ENCODE data around the gene FGF14. TPM values are rescaled to one million over a fixed set of nuclear protein-coding genes. Genes with fewer than 3 reads are reported as not detected.
"Not testable (repeated sequence)": the region's sequence is repeated elsewhere in the genome, so short reads cannot be mapped to it uniquely, and the experiment has no call there.

FGF14 gene
- total RNA-seq, 2 donors from 2014 or later = not detected

DNA sequence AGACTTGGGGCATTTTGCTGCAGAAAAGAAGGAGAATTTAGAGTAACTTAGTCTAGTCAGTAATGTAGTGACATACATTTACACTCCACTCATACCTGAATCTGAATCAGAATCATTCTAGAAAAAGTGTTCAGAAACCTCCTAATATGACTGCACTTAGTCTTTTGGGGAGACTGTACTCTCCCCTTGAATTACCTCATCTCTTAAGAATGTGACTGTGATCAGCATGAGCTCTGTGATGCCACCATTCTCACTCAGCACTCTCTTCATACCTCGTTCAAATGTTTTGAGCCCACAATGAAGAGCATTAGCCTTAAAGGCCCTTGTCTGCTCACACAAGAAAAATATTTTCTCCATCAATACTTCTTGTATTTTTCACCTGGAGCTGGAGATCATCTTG lies 229.4 kb downstream of the FGF14 start:
- ATAC-seq (no peak), DNase-seq (ENCODE audit: low spot score) (no peak)
- no peaks in the 10 kb centered on the region for H3K4me1 Mint-ChIP-seq (ENCODE audit: low read depth in 2 of 2)
- H3K4me3 Mint-ChIP-seq = no peak overlapping the region
- peaks cover 3% of the 10 kb centered on the region for H3K9me3 Mint-ChIP-seq
- no peaks in the 10 kb centered on the region for H3K27me3 Mint-ChIP-seq
- H3K27ac Mint-ChIP-seq = no peak overlapping the region
- H3K36me3 Mint-ChIP-seq = no peaks in the 10 kb centered on the region

DNA sequence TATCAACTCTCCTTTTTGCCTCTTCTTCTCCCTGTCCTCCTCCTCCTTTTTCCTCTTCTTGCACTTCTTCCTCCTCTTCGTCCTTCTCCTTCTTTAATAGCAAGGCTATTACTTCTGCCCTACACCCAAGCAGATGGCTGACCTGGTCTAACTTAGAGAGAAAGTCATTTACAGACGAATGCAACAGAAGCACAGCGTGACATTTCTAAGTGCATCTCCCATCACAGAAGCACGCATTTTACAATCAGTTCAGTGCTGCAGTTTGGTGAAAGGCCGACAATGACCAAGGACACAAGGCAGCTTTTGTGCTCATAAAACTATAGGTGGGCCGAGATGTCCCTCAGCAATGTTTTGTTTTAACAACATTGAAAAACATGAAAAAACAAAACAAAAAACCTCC lies 231.5 kb downstream of the FGF14 start:
- Mint-ChIP-seq H3K36me3 (no peaks in the 10 kb centered on the region), H3K9me3 (peaks cover 3% of the 10 kb centered on the region), H3K4me1 (ENCODE audit: low read depth in 2 of 2) (no peaks in the 10 kb centered on the region), H3K27me3 (no peaks in the 10 kb centered on the region), H3K4me3 (no peak overlapping the region), H3K27ac (no peak overlapping the region)
- DNase-seq (ENCODE audit: low spot score) (no peak), ATAC-seq (no peak)

DNA sequence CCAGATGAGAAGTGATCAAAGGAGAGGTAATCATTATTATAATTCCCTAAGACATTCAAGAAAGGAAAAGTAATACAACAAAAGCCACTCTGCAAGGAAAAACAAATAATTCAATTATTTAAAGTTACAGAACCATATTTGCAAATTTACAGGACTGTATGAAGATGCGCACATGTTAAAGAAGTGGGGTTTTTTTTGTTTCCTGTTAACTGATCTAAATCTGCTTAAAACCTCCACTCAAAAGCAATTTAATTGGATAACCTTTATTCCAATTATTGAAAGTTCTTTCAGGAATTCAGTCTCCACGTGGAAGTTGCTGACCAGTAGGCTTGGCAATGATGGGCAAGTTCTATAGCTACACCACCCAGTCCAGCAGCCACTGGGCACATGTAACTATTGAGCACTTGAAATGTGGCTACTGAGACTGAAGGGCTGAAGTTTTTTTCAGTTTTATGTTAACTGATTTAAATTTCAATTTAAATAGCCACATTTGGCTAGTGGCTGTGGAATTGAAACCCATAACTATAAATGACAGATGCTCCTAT lies 232.3 kb downstream of the FGF14 start:
- no peaks in the 10 kb centered on the region for H3K36me3 Mint-ChIP-seq

DNA sequence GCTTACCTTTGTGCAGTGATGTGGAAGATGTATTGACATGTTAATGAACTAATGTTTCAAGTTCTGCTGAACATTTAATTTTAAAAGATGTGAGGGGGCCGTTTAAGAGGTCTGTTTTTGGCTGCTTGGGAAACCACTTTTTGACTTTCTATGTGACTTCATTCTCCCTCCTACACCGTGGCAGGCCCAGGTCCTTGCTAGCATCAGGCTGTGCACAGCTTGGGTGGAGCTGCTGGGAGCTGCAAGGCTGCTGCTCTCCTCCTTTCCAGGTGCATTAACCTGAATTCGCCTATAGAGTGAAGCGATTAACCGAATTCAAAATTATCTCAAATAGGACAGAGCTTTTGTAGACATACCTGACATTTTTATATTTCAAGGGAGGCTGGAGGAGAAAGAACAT lies 249.1 kb downstream of the FGF14 start:
- Mint-ChIP-seq H3K4me3 (no peak overlapping the region), H3K36me3 (no peaks in the 10 kb centered on the region), H3K9me3 (peaks cover 4% of the 10 kb centered on the region), H3K27ac (no peak overlapping the region), H3K27me3 (no peaks in the 10 kb centered on the region), H3K4me1 (ENCODE audit: low read depth in 2 of 2) (no peaks in the 10 kb centered on the region)
- ATAC-seq (no peak), DNase-seq (ENCODE audit: low spot score) (no peak)

More for the DNA sequence above, 232.3 kb downstream of the FGF14 start:
- no peak for ATAC-seq
- DNase-seq (ENCODE audit: low spot score) = no peak
- Mint-ChIP-seq H3K27ac (no peak overlapping the region), H3K4me1 (ENCODE audit: low read depth in 2 of 2) (no peaks in the 10 kb centered on the region), H3K4me3 (no peak overlapping the region), H3K9me3 (peaks cover 3% of the 10 kb centered on the region), H3K27me3 (no peaks in the 10 kb centered on the region)

DNA sequence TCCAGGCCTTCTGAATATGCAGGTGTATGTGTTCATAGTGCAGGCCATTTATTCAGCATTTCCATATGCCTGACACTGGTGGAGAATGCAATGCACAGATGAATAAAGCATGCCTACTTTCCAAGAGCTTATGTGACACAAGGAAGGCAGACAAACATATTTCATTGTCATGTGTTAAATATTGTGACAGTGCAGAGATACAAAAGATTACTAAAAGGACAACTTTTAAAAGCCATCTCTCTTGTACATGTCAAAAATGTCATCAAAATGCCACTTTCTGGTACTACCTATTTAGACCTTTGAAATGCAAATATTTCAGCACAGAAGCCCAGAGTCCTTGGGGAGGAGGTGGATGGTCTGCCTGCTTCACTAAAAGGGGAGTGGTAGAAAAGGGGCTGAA lies 254.5 kb downstream of the FGF14 start:
- H3K9me3 Mint-ChIP-seq = peaks cover 4% of the 10 kb centered on the region
- H3K4me3 Mint-ChIP-seq = no peak overlapping the region
- no peak for ATAC-seq

DNA sequence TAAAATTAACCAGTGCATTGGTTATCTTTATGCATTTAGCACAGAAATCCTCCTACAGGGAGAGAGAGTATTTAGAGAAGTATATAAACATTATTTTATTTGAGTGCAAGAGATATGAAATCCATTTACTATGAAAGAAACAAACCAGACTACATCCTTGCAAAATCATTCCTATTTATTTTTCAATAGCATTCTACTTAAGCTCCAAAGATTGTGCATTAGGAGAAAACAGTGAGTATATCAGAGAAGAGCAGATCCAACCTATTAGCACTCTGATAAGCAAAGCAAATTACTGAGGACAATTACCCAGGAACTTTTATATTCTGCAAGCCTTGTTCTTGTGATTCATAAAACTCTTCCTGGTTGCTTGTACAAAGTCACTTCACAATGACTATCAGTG lies 256.1 kb downstream of the FGF14 start:
- ATAC-seq (no peak), DNase-seq (ENCODE audit: low spot score) (no peak)
- H3K9me3 Mint-ChIP-seq = peaks cover 4% of the 10 kb centered on the region
- H3K4me3 Mint-ChIP-seq = no peak overlapping the region
- no peaks in the 10 kb centered on the region for H3K27me3 Mint-ChIP-seq
- H3K4me1 Mint-ChIP-seq (ENCODE audit: low read depth in 2 of 2) = no peaks in the 10 kb centered on the region
- H3K36me3 Mint-ChIP-seq = no peaks in the 10 kb centered on the region
- H3K27ac Mint-ChIP-seq = no peak overlapping the region

More for the DNA sequence above, 254.5 kb downstream of the FGF14 start:
- Mint-ChIP-seq H3K4me1 (ENCODE audit: low read depth in 2 of 2) (no peaks in the 10 kb centered on the region), H3K36me3 (no peaks in the 10 kb centered on the region), H3K27me3 (no peaks in the 10 kb centered on the region), H3K27ac (no peak overlapping the region)
- DNase-seq (ENCODE audit: low spot score) = no peak

DNA sequence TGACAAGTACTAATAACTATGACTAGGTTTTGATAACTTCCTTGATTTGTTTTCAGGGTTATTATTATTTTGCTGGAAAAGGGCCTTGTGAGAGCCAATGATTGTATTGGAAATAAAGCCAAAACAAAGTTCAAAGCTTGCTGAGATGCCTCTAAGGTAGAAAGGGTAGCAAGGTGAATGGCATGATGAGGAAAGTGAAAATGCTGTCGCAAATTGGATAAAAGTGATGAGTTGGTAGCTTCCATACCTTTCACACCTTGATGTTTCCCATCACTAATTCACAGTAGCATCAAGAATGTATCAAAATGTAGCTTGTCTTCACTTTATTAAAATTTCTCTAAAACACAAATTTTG lies 259.4 kb downstream of the FGF14 start:
- Mint-ChIP-seq H3K4me3 (no peak overlapping the region), H3K27ac (no peak overlapping the region), H3K27me3 (no peaks in the 10 kb centered on the region), H3K4me1 (ENCODE audit: low read depth in 2 of 2) (no peaks in the 10 kb centered on the region), H3K9me3 (no peaks in the 10 kb centered on the region), H3K36me3 (no peaks in the 10 kb centered on the region)
- no peak for ATAC-seq
- DNase-seq (ENCODE audit: low spot score) = no peak

DNA sequence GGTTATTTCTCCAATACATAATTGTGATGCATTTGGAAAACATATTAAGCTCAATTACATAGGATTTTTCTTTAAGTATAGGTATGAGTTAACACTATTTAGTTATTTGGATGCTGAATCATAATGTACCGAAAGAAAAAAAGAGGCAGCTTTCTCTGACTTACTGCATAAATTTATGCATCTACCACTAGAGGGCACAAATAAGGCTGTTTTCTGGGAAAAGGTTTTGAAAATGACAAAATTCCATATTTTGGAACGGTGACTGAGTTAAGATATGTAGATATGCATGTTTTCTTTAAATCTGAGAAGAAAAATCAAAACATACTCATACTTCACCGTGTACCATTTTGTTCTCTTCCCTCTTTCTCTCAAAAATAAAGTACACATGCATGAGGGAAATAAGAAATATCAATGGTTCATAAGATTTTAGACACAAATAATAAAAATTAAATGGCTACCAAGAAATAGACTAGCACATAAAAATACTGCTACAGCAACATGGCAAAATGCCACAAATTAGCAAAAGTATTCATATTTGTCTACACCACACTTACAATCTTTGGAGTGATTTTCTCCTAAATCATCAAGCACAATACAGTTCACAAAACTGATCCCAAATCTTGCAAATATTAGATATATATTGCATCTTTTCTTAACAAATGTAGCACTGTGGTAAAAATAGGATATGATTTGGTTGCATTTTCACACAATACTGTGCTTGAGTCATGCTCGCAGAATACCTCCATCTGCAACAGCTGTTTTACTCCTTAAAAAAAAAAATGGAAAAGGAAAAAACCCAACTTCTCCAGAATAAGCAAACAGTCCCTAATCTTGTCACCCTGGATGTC lies 260.0 kb downstream of the FGF14 start:
- DNase-seq (ENCODE audit: low spot score) = no peak
- Mint-ChIP-seq H3K27ac (no peak overlapping the region), H3K9me3 (no peaks in the 10 kb centered on the region), H3K4me1 (ENCODE audit: low read depth in 2 of 2) (no peaks in the 10 kb centered on the region), H3K27me3 (no peaks in the 10 kb centered on the region), H3K4me3 (no peak overlapping the region), H3K36me3 (no peaks in the 10 kb centered on the region)
- ATAC-seq = no peak

DNA sequence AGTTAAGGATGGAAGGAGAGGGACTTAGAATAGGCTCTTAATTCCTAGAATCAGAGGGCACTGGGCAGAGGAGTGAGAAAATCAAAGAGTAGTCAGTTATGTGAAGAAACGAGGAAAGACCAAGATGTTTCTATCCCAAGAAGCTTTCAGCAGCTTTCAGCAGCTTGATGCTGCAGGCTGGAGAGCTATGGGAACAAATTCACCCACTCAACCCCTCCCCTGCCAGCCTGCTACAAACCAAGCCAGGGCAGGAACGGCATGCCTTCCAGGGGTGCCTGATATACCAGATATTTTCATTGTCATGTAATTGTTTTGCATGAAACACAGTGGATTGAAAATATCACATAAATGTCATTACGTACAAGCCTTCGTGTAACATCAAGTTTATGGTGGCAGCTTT lies 262.2 kb downstream of the FGF14 start:
- DNase-seq (ENCODE audit: low spot score) (no peak), ATAC-seq (no peak)
- no peak overlapping the region for H3K27ac Mint-ChIP-seq
- H3K36me3 Mint-ChIP-seq = no peaks in the 10 kb centered on the region
- no peaks in the 10 kb centered on the region for H3K9me3 Mint-ChIP-seq
- no peak overlapping the region for H3K4me3 Mint-ChIP-seq
- H3K4me1 Mint-ChIP-seq (ENCODE audit: low read depth in 2 of 2) = no peaks in the 10 kb centered on the region
- no peaks in the 10 kb centered on the region for H3K27me3 Mint-ChIP-seq

DNA sequence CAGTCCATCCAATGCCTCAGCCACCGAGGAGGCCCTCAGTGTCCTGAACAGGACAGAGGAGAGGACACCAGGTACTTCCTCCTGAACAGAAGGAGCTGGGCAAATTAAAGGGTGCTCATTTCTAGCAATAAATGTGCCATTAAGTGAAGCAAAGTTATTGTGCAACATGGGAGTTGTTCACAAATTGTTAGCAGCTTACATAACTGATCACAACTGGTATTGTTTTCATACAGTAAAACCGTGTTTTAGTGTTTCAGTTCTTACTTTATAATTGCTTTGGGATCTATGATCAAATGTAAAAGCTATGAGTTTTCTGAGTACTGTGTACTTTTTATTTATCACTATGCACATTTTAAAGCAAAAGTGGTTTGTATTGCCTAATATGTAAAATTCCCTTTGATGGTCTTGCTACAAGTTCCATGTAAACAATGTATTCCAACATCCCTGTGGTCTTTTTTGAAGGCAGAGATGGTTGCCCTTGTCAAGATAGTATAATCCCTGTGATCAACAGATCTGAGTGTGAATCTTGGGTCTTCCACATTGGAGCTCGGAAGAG lies 263.1 kb downstream of the FGF14 start:
- DNase-seq (ENCODE audit: low spot score) (no peak), ATAC-seq (no peak)
- Mint-ChIP-seq H3K27ac (no peak overlapping the region), H3K4me1 (ENCODE audit: low read depth in 2 of 2) (no peaks in the 10 kb centered on the region), H3K9me3 (no peaks in the 10 kb centered on the region), H3K27me3 (no peaks in the 10 kb centered on the region), H3K36me3 (no peaks in the 10 kb centered on the region), H3K4me3 (no peak overlapping the region)

DNA sequence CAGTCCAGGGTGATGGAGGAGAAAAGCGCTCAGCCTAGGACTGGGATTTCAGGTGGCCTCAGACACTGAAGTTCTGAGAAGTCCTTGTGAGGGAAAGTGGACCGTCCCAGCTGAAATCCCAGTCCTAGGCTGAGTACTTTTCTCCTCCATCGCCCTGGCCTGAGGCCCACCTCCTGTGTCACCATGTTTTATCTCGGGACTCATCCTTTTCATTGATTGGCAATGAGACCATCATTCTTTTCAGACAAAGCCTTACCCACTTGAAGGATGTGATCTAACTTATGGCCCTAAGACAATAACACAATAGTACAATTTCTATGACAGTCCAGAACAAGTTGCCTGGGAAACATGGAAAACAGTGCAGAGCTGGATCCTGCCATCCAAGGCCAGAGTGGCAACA lies 263.9 kb downstream of the FGF14 start:
- DNase-seq (ENCODE audit: low spot score); H3K9me3 Mint-ChIP-seq; H3K27ac Mint-ChIP-seq; H3K4me3 Mint-ChIP-seq; H3K27me3 Mint-ChIP-seq; H3K4me1 Mint-ChIP-seq (ENCODE audit: low read depth in 2 of 2); ATAC-seq; H3K36me3 Mint-ChIP-seq: not testable (repeated sequence)

DNA sequence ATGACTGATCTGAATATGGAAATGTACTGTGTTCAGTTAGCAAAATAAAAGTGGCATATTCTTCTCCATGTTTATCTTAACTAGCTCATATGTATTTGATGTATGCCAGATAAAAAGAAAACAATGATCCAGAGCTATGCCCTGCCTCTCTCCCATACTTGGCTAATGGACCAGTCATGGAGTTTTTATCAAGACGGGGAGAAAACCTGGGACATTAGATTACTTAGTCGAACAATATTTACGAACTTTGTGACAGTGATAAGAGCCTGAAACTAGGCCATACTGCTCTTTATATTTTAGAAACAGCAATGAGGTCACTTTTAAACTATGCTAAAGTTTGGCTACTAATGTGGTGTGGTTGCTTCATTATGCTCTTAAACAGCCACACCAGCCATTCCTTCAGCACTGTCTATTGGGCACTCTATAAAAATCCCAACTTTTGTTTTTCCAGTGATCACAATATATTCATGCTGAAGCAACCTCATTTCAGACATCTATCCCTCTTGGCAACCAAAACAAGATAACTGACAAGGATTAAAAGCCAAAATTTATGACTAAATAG lies 265.0 kb downstream of the FGF14 start:
- no peaks in the 10 kb centered on the region for H3K9me3 Mint-ChIP-seq
- no peaks in the 10 kb centered on the region for H3K36me3 Mint-ChIP-seq
- H3K27ac Mint-ChIP-seq = no peak overlapping the region
- no peaks in the 10 kb centered on the region for H3K4me1 Mint-ChIP-seq (ENCODE audit: low read depth in 2 of 2)
- no peak for DNase-seq (ENCODE audit: low spot score)
- H3K4me3 Mint-ChIP-seq = no peak overlapping the region
- ATAC-seq = no peak
- H3K27me3 Mint-ChIP-seq = peaks cover 0 to 3% of the 10 kb centered on the region in 2 donors

DNA sequence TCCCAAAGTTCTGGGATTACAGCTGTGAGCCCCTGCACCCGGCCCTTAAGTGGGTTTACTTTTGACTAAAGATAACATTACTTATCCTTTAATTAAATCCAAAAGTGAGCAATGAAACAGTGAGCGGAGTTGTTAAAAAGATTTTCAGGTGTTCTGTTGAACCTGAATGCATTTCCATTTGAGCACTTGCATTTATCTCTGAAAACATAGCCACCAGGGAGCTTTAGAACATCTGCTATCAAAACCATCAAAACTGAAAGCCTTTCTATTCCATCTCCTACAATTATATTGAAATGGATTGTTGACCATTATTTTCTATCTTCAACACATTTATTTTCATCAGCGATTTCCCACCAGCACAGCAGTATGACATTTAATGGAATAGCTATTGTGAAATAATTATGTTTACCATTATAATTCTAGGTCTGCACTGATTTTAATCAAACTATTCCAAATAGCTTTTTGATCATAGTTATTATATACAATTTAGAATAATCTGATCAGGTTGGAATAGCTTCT lies 269.0 kb downstream of the FGF14 start:
- ATAC-seq (no peak), DNase-seq (ENCODE audit: low spot score) (no peak)
- H3K4me3 Mint-ChIP-seq = no peak overlapping the region
- H3K27ac Mint-ChIP-seq = no peak overlapping the region
- no peaks in the 10 kb centered on the region for H3K36me3 Mint-ChIP-seq
- H3K27me3 Mint-ChIP-seq = peaks cover 0 to 7% of the 10 kb centered on the region in 2 donors
- no peaks in the 10 kb centered on the region for H3K9me3 Mint-ChIP-seq
- H3K4me1 Mint-ChIP-seq (ENCODE audit: low read depth in 2 of 2) = no peaks in the 10 kb centered on the region

DNA sequence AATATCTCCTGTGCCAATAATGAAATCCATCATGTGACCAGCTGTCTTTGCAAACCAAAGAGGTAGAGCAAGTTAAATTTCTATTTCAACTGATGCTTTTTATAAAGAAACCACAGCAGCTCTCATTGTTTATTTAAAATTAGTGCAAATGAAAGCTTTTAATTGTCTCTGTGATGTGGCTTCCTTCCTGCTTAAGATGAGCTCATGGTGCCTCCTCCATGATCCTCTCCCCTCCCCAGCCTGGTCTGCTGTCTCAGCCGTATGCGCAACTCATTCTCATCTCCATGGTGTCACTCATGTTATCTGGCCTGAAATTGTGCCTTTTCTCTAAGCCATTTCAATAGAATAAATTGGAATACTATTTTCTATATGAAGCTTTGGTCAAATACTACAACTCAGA lies 270.6 kb downstream of the FGF14 start:
- Mint-ChIP-seq H3K4me1 (ENCODE audit: low read depth in 2 of 2) (no peaks in the 10 kb centered on the region), H3K9me3 (no peaks in the 10 kb centered on the region), H3K27me3 (peaks cover 0 to 7% of the 10 kb centered on the region in 2 donors), H3K27ac (no peak overlapping the region), H3K4me3 (no peak overlapping the region), H3K36me3 (no peaks in the 10 kb centered on the region)
- ATAC-seq (no peak), DNase-seq (ENCODE audit: low spot score) (no peak)

Measured in natural killer cell treated with Interleukin-12 subunit alpha and Interleukin-12 subunit beta and Interleukin-15 and Interleukin-18, amount 100 ng/mL, for 72 hours (primary cell).